ENCODE data around the gene CYBA.

- TF ChIP-seq, protein P1, sequence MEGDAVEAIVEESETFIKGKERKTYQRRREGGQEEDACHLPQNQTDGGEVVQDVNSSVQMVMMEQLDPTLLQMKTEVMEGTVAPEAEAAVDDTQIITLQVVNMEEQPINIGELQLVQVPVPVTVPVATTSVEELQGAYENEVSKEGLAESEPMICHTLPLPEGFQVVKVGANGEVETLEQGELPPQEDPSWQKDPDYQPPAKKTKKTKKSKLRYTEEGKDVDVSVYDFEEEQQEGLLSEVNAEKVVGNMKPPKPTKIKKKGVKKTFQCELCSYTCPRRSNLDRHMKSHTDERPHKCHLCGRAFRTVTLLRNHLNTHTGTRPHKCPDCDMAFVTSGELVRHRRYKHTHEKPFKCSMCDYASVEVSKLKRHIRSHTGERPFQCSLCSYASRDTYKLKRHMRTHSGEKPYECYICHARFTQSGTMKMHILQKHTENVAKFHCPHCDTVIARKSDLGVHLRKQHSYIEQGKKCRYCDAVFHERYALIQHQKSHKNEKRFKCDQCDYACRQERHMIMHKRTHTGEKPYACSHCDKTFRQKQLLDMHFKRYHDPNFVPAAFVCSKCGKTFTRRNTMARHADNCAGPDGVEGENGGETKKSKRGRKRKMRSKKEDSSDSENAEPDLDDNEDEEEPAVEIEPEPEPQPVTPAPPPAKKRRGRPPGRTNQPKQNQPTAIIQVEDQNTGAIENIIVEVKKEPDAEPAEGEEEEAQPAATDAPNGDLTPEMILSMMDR (IDR thresholded peaks at IDR 0.05): no peak
- no peak for TF ChIP-seq POLR2A (IDR thresholded peaks at IDR 0.05)
Measured at GRCh38 chr16:88600539-88600896, 50.3 kb downstream of the CYBA start.

All from transverse colon (tissue), 3 donors.